Osteoblast (primary cell): ENCODE results near the gene MIGA2. TPM values are rescaled to one million over a fixed set of nuclear protein-coding genes. Genes with fewer than 3 reads are reported as not detected.

Experiments used
- DNase-seq: peaks from one replicate; pipeline ENCODE4 v3.0.0; 2011; ENCODE audit warnings: low spot score, mixed read lengths; ENCODE audit not compliant: insufficient read length; ENCODE audit errors: missing footprints
- H2AFZ ChIP-seq: 2 replicates; pipeline ENCODE4 v1.6.0; 2011; ENCODE audit warnings: mild to moderate bottlenecking, low read length
- H3K27ac ChIP-seq: 2 replicates; pipeline ENCODE4 v1.5.1; 2011; ENCODE audit warnings: mild to moderate bottlenecking, low read depth, low read length, moderate library complexity
- H3K27me3 ChIP-seq: 2 replicates; pipeline ENCODE4 v1.6.0; 2012; ENCODE audit warnings: mild to moderate bottlenecking, control low read depth, inconsistent platforms, low read length, moderate library complexity; ENCODE audit not compliant: insufficient read depth
- H3K36me3 ChIP-seq: 2 replicates; pipeline ENCODE4 v1.5.1; 2011; ENCODE audit warnings: mild to moderate bottlenecking, low read length, control low read depth, moderate library complexity; ENCODE audit not compliant: insufficient read depth
- H3K4me1 ChIP-seq: 2 replicates; pipeline ENCODE4 v1.5.1; 2011; ENCODE audit warnings: mild to moderate bottlenecking, low read length, control low read depth, moderate library complexity; ENCODE audit not compliant: insufficient read depth
- H3K4me2 ChIP-seq: 2 replicates; pipeline ENCODE4 v1.6.0; 2011; ENCODE audit warnings: mild to moderate bottlenecking, low read length; ENCODE audit not compliant: insufficient read depth
- H3K4me3 ChIP-seq: fragments of 200-600 bp; sonication (generic); 3 replicates; pipeline ENCODE4 v1.5.1; 2012; ENCODE audit warnings: mild to moderate bottlenecking, low read length, inconsistent platforms; ENCODE audit not compliant: insufficient read depth
- H3K79me2 ChIP-seq: 2 replicates; pipeline ENCODE4 v1.6.0; 2012; ENCODE audit warnings: mild to moderate bottlenecking, low read length, control low read depth, inconsistent platforms; ENCODE audit not compliant: insufficient read depth
- H3K9me3 ChIP-seq: 2 replicates; pipeline ENCODE4 v1.5.1; 2011; ENCODE audit warnings: low read depth, low read length, control low read depth
- H4K20me1 ChIP-seq: 2 replicates; pipeline ENCODE4 v1.6.0; 2012; ENCODE audit warnings: mild to moderate bottlenecking, low read length, control low read depth; ENCODE audit not compliant: insufficient read depth
- total RNA-seq: library from RNA; depleted of rRNA; stranded (reverse); fragments of >200 nt; gene quantifications from 2 replicates; pipeline ENCODE4 v1.2.3, GENCODE V29; 2012
- TF ChIP-seq, protein P1 (sequence below): IDR thresholded peaks from 2 replicates; pipeline ENCODE4 v1.5.1; 2011; ENCODE audit warnings: mild to moderate bottlenecking, low read depth, low read length, moderate library complexity; ENCODE audit errors: extremely low read depth

The MIGA2 gene
- total RNA-seq, 1 donor = 22.4 TPM

- peaks cover 12% of the 10 kb centered on the region for H3K36me3 ChIP-seq
- H3K79me2 ChIP-seq = no peaks in the 10 kb centered on the region
- peak; percentile 56 for DNase-seq
- TF ChIP-seq, protein P1, sequence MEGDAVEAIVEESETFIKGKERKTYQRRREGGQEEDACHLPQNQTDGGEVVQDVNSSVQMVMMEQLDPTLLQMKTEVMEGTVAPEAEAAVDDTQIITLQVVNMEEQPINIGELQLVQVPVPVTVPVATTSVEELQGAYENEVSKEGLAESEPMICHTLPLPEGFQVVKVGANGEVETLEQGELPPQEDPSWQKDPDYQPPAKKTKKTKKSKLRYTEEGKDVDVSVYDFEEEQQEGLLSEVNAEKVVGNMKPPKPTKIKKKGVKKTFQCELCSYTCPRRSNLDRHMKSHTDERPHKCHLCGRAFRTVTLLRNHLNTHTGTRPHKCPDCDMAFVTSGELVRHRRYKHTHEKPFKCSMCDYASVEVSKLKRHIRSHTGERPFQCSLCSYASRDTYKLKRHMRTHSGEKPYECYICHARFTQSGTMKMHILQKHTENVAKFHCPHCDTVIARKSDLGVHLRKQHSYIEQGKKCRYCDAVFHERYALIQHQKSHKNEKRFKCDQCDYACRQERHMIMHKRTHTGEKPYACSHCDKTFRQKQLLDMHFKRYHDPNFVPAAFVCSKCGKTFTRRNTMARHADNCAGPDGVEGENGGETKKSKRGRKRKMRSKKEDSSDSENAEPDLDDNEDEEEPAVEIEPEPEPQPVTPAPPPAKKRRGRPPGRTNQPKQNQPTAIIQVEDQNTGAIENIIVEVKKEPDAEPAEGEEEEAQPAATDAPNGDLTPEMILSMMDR = no peak
- H3K4me3 ChIP-seq = no peak overlapping the region
- H3K4me2 ChIP-seq = no peak overlapping the region
- H3K27me3 ChIP-seq = no peaks in the 10 kb centered on the region
- H2AFZ ChIP-seq = no peak overlapping the region
- no peaks in the 10 kb centered on the region for H4K20me1 ChIP-seq
- H3K4me1 ChIP-seq = no peaks in the 10 kb centered on the region
- H3K27ac ChIP-seq = no peak overlapping the region
- H3K9me3 ChIP-seq = no peaks in the 10 kb centered on the region
These were observed 61.9 kb downstream of the MIGA2 start for GRCh38 chr9:129098328-129098727.

GRCh38 chr9:129100383-129101169 is 64.2 kb downstream of the MIGA2 start:
- no peaks in the 10 kb centered on the region for H4K20me1 ChIP-seq
- TF ChIP-seq, protein P1 = no peak
- H3K4me2 ChIP-seq = no peak overlapping the region
- H3K79me2 ChIP-seq = no peaks in the 10 kb centered on the region
- H2AFZ ChIP-seq = no peak overlapping the region
- H3K27me3 ChIP-seq = no peaks in the 10 kb centered on the region
- DNase-seq = peak; percentile 49
- no peak overlapping the region for H3K27ac ChIP-seq
- H3K4me1 ChIP-seq = no peaks in the 10 kb centered on the region
- H3K36me3 ChIP-seq = peaks cover 11% of the 10 kb centered on the region
- no peak overlapping the region for H3K4me3 ChIP-seq
- no peaks in the 10 kb centered on the region for H3K9me3 ChIP-seq

DNA sequence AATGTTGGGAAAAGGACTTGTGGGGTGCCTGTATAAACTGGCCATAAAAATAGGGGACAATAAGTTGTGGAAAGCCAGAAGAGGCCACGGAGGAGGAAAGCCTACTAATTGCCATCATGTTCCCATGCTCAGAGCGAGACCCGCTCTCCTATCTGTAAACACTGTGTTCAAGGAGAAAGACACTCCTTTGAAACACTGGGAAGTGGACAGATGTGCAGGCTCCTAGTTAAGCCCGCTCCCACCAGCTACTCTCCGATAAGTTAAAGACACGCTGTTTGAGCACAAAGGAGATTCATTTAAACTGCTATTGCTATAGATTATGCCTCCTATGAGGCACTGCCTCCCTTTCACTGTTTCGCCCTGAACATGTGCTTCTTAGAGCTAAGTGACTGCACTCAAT is 64.9 kb downstream of the MIGA2 start:
- H3K9me3 ChIP-seq = no peaks in the 10 kb centered on the region

GRCh38 chr9:129102095-129102525 is 65.7 kb downstream of the MIGA2 start:
- DNase-seq = peak; percentile 60
- Histone ChIP-seq H3K36me3 (peaks cover 5% of the 10 kb centered on the region), H3K9me3 (no peaks in the 10 kb centered on the region), H3K4me3 (no peak overlapping the region), H4K20me1 (no peaks in the 10 kb centered on the region), H2AFZ (no peak overlapping the region), H3K79me2 (no peaks in the 10 kb centered on the region), H3K27ac (no peak overlapping the region), H3K4me2 (no peak overlapping the region), H3K27me3 (no peaks in the 10 kb centered on the region), H3K4me1 (no peaks in the 10 kb centered on the region)
- TF ChIP-seq, protein P1 = no peak

More for the DNA sequence above, 64.9 kb downstream of the MIGA2 start:
- TF ChIP-seq, protein P1 = no peak
- H3K36me3 ChIP-seq = peaks cover 5% of the 10 kb centered on the region
- H3K4me3 ChIP-seq = no peak overlapping the region
- no peaks in the 10 kb centered on the region for H4K20me1 ChIP-seq
- no peaks in the 10 kb centered on the region for H3K4me1 ChIP-seq
- H3K27ac ChIP-seq = no peak overlapping the region
- no peak overlapping the region for H3K4me2 ChIP-seq
- no peak for DNase-seq
- no peaks in the 10 kb centered on the region for H3K79me2 ChIP-seq
- H3K27me3 ChIP-seq = no peaks in the 10 kb centered on the region
- no peak overlapping the region for H2AFZ ChIP-seq
